Heart left ventricle (tissue), 16 donors: ENCODE results near the gene NCEH1. TPM values are rescaled to one million over a fixed set of nuclear protein-coding genes. Genes with fewer than 3 reads are reported as not detected.
A peak's percentile ranks its signal among the peaks of the same experiment; 100 is the strongest.

ENCODE experiments used
- ATAC-seq, 4 donors: fragments of 200-7000 bp; cut with Tn5 transposase; one replicate each; pipeline ENCODE4 v1.9.1; 2020 to 2022; ENCODE audit warnings: moderate library complexity in 4 of 4, mild to moderate bottlenecking in 3 of 4, moderate number of reproducible peaks in 1 of 4
- DNase-seq, 5 donors: peaks; one replicate each; pipeline ENCODE4 v3.0.0-alpha.2; 2020
- H3K27ac ChIP-seq, 12 donors: fragments of 200-600 bp; sonication (generic) in 4 of 12; one replicate each; pipeline versions ENCODE4 v1.5.0 to v1.8.0; 2016 to 2022; ENCODE audit warnings: mild to moderate bottlenecking in 2 of 12
- H3K27me3 ChIP-seq, 9 donors: fragments of 200-600 bp; sonication (generic) in 2 of 9; one replicate each; pipeline versions ENCODE4 v1.5.1 to v1.8.0; 2016 to 2022; ENCODE audit warnings: mild to moderate bottlenecking in 3 of 9
- H3K36me3 ChIP-seq, 9 donors: fragments of 200-600 bp; sonication (generic) in 2 of 9; one replicate each; pipeline versions ENCODE4 v1.5.0 to v1.8.0; 2018 to 2022; ENCODE audit warnings: mild to moderate bottlenecking in 2 of 9
- H3K4me1 ChIP-seq, 12 donors: fragments of 200-600 bp; sonication (generic) in 4 of 12; one replicate each; pipeline versions ENCODE4 v1.5.0 to v1.8.0; 2016 to 2022; ENCODE audit warnings: mild to moderate bottlenecking in 3 of 12
- H3K4me3 ChIP-seq, 12 donors: fragments of 200-600 bp; sonication (generic) in 4 of 12; one replicate each; pipeline versions ENCODE4 v1.5.0 to v1.8.0; 2017 to 2022; ENCODE audit warnings: mild to moderate bottlenecking in 9 of 12, moderate library complexity in 4 of 12
- H3K9me3 ChIP-seq, 12 donors: fragments of 200-600 bp; sonication (generic) in 4 of 12; one replicate each; pipeline versions ENCODE4 v1.5.0 to v1.8.0; 2016 to 2022; ENCODE audit warnings: mild to moderate bottlenecking in 1 of 12
- POLR2A ChIP-seq, 2 donors: fragments of 450-650 bp; IDR thresholded peaks; one replicate each; pipeline ENCODE4 v1.6.1; 2017; ENCODE audit warnings: antibody characterized with exemption in 2 of 2, mild to moderate bottlenecking in 2 of 2, moderate library complexity in 2 of 2
- WGBS, 4 donors: extraction: QIAGEN DNeasy Blood & Tissue Kit in 2 of 4; methylation state at CpG; one replicate each; pipeline versions ENCODE4 v1.1.5 to v1.1.7; 2013 to 2018; 5-methylcytosine and 5-hydroxymethylcytosine counted together
- intact Hi-C, 10 donors: fragments of 100-400 bp; cut with DNase I; formaldehyde crosslinking; loops; one replicate each; pipeline versions ENCODE4 v1.11.1 to v1.14.2; 2022
- polyA plus RNA-seq, 2 donors: library from polyadenylated mRNA; stranded (reverse); fragments of 200-250 nt; gene quantifications; one replicate each; pipeline ENCODE4 v1.2.3, GENCODE V29; 2013
- total RNA-seq, 9 donors: library from RNA; depleted of rRNA in 2 of 9; stranded (reverse); fragments of >200 nt in 2 of 9; fragmentation: NEBNext Ultra II Directional in 3 of 9; extraction: Animal tissue kit (Norgen Biotek cat#: 25700) in 3 of 9; gene quantifications; one replicate each; pipeline versions ENCODE4 v1.1.0 to v1.2.4, GENCODE V29; 2016 to 2023
- TF ChIP-seq, protein P1 (sequence below), 12 donors: fragments of 200-600 bp; sonication (generic) in 4 of 12; IDR thresholded peaks; one replicate each; pipeline versions ENCODE4 v1.5.0 to v1.8.0; 2018 to 2022; ENCODE audit warnings: antibody characterized with exemption in 12 of 12, mild to moderate bottlenecking in 5 of 12
- donor health status: ischemic (EF 13 %, LVEDD 7.1; RV severe dilation, severe dysfunction).
- donor health status: healthy with polysubstance abuse.
- donor health status: DM: no; HTN: yes; CAD: no.
- donor health status: DM: no; HTN: no; CAD: no.
- donor health status: ischemic (EF 25% LVEDD 6.9; RV normal size, moderate dysfunction).
- donor health status: ischemic (EF 25% LVEDD 5.7; RV mildly dilated, moderate dysfunction).
- donor health status: healthy.
- donor health status: DM: yes; HTN: yes; CAD: no.
- donor health status: ischemic (EF 35%, LVEDD 5.7; RV mildly dilated, moderate dysfunction).
- donor health status: nonischemic (EF 11% LVEDD 7.7; RV severe dilation, severe dysfunction).
- donor health status: DM: yes; HTN: yes; CAD: no.
- donor health status: PGD.
- donor health status: ischemic (EF 29% LVEDD 5.4; RV normal size, mild dysfunction).
- donor health status: nonischemic (EF 23%, LVEDD 6.1; RV moderate dilation, normal function).

Gene NCEH1
- total and polyA plus RNA-seq, 11 donors = 10.9 to 72.7 (median 50.1) TPM

DNA sequence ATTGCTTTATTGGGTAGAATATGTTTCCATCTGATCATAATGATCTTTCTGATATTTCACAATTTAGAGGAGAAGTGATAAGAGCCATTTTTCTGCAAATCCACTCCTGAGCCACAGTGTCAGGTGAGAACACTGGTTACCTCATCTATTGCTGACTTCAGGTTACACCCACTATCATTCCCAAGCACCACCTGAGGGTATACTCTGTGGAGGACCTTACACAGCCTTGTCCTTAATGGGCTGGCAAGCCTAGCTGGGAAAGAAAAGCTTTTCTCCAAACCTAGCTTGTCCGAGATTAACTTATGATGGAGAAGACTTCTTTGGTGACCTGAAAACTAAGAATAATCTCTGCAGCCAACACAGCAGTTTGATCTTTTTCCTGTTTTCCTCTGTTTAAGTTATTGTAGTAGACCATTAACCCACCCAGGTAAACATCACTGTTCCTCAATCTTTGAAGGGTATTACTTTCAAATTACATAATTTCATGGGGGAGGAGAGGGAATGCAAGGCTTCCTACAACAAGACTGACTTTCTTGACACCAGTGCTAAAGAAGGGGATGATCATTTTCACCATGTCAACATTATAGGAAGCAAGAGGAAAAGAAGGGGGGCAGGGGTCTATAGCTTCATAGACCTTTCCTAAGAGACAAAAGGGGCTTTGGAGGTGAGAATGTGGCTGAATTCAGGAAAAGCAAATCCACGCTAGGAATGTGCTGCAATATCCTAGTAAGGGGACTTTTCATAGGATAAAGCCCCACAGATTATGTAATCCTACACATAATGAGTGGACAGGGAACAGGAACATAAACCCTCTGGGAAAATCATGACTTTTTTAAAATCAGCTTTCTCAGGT, 1.7 kb downstream of the NCEH1 start:
- Histone ChIP-seq H3K27me3 (no peaks in the 10 kb centered on the region), H3K36me3 (no peaks in the 10 kb centered on the region), H3K4me1 (peaks cover 0 to 43% (median 19%) of the 10 kb centered on the region in 12 donors), H3K27ac (peak overlapping the region; percentile 52 to 97 (median 88)), H3K9me3 (no peaks in the 10 kb centered on the region), H3K4me3 (peak overlapping the region; percentile 64 to 95 (median 76))
- DNase-seq (no peak), ATAC-seq (no peak)
- intact Hi-C loops = loop anchor here in 1 of 10 donors (2.0 kb wide), 1 partner anchor 32 kb away; no protein-coding TSS in a partner anchor
- WGBS, 4 donors = 52 to 70% (median 59%) methylated on average over 2 of the region's 2 CpGs
- TF ChIP-seq POLR2A (IDR thresholded peaks at IDR 0.05) = no peak
- TF ChIP-seq, protein P1, sequence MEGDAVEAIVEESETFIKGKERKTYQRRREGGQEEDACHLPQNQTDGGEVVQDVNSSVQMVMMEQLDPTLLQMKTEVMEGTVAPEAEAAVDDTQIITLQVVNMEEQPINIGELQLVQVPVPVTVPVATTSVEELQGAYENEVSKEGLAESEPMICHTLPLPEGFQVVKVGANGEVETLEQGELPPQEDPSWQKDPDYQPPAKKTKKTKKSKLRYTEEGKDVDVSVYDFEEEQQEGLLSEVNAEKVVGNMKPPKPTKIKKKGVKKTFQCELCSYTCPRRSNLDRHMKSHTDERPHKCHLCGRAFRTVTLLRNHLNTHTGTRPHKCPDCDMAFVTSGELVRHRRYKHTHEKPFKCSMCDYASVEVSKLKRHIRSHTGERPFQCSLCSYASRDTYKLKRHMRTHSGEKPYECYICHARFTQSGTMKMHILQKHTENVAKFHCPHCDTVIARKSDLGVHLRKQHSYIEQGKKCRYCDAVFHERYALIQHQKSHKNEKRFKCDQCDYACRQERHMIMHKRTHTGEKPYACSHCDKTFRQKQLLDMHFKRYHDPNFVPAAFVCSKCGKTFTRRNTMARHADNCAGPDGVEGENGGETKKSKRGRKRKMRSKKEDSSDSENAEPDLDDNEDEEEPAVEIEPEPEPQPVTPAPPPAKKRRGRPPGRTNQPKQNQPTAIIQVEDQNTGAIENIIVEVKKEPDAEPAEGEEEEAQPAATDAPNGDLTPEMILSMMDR (IDR thresholded peaks at IDR 0.05) = no peak

DNA sequence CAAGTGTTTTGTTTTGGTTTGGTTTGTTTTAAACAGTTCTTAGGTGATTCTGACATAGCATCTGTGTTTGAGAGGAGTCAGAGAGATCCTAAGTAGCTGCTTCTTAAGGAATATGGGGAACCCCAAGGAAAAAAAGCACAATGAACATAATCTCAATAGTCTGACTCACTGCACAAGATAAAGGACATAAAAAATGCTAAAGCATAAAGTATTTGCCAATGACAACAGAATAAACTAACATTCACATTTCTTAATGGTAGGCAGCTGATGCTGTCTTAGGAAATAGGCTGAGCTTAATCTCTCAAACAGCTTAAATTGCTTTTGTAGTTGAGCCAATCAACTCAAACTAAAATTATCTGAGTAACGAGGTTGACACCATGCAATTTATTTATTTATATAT, 2.9 kb downstream of the NCEH1 start:
- Histone ChIP-seq H3K27ac (peak overlapping the region in 2 of 12 donors; percentile 5 to 82), H3K4me3 (peak overlapping the region in 4 of 12 donors; percentile 3 to 86 (median 74)), H3K27me3 (no peaks in the 10 kb centered on the region), H3K4me1 (peaks cover 0 to 52% (median 23%) of the 10 kb centered on the region in 12 donors), H3K36me3 (no peaks in the 10 kb centered on the region), H3K9me3 (no peaks in the 10 kb centered on the region)
- DNase-seq (no peak), ATAC-seq (no peak)
- intact Hi-C loops = loop anchor here in 1 of 10 donors (2.0 kb wide), 1 partner anchor 31 kb away; no protein-coding TSS in a partner anchor
- 55 to 83% (median 66%) methylated on average over 1 of the region's 1 CpG for WGBS, 4 donors
- TF ChIP-seq POLR2A (IDR thresholded peaks at IDR 0.05) = no peak
- TF ChIP-seq, protein P1 (IDR thresholded peaks at IDR 0.05) = no peak

DNA sequence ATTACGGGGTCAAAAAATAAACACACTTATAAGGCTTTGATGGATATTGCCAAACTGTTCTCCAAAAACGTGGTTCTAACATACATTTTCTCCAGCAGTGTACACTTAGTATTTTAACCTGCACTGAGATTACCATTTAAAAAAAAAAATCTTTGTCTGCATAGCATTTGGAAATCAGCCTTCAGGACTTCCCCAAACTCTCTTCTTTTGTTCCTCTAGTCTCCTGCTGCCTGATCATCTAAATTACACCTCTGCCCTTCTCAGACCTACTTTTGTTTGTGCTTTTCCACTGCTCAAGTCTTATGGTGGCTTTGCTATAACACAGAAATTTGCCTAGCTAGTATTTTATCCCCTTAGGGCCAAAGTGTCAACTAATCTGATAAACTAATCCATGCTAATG, 3.8 kb downstream of the NCEH1 start:
- H3K9me3 ChIP-seq = no peaks in the 10 kb centered on the region
- no peak overlapping the region for H3K4me3 ChIP-seq
- WGBS, 4 donors = 73 to 89% (median 84%) methylated on average over 2 of the region's 2 CpGs
- H3K27ac ChIP-seq = no peak overlapping the region
- H3K27me3 ChIP-seq = no peaks in the 10 kb centered on the region
- DNase-seq (no peak), ATAC-seq (no peak)
- TF ChIP-seq, protein P1 (IDR thresholded peaks at IDR 0.05) = no peak
- TF ChIP-seq POLR2A (IDR thresholded peaks at IDR 0.05) = no peak
- H3K36me3 ChIP-seq = no peaks in the 10 kb centered on the region
- intact Hi-C loops = no loop called here
- peaks cover 0 to 61% (median 24%) of the 10 kb centered on the region in 12 donors for H3K4me1 ChIP-seq

- peaks cover 0 to 61% (median 25%) of the 10 kb centered on the region in 12 donors for H3K4me1 ChIP-seq
- no peaks in the 10 kb centered on the region for H3K9me3 ChIP-seq
- TF ChIP-seq, protein P1 (IDR thresholded peaks at IDR 0.05) = no peak
- TF ChIP-seq POLR2A (IDR thresholded peaks at IDR 0.05) = no peak
- no peaks in the 10 kb centered on the region for H3K27me3 ChIP-seq
- peak overlapping the region in 1 of 12 donors; percentile 4 for H3K27ac ChIP-seq
- 74 to 88% (median 81%) methylated on average over 4 of the region's 4 CpGs for WGBS, 4 donors
- no peak for DNase-seq
- no peak for ATAC-seq
- no peaks in the 10 kb centered on the region for H3K36me3 ChIP-seq
- intact Hi-C loops = no loop called here
- H3K4me3 ChIP-seq = no peak overlapping the region
Measured at GRCh38 chr3:172705170-172705569, 5.7 kb downstream of the NCEH1 start.
